HG03064 (cell line): ENCODE results near the gene GOLGB1.
"Not testable (repeated sequence)": the region's sequence is repeated elsewhere in the genome, so short reads cannot be mapped to it uniquely, and the experiment has no call there.

Source experiments
- ATAC-seq: cut with Tn5 transposase; IDR thresholded peaks from one replicate; pipeline ENCODE4 v1.9.1; 2021; ENCODE audit warnings: low read depth; ENCODE audit not compliant: unreplicated experiment

Gene GOLGB1

GRCh38 chr3:121696186-121696585 is 53.4 kb downstream of the GOLGB1 start:
- no peak for ATAC-seq

GRCh38 chr3:121692010-121692699 is 57.4 kb downstream of the GOLGB1 start:
- no peak for ATAC-seq

DNA sequence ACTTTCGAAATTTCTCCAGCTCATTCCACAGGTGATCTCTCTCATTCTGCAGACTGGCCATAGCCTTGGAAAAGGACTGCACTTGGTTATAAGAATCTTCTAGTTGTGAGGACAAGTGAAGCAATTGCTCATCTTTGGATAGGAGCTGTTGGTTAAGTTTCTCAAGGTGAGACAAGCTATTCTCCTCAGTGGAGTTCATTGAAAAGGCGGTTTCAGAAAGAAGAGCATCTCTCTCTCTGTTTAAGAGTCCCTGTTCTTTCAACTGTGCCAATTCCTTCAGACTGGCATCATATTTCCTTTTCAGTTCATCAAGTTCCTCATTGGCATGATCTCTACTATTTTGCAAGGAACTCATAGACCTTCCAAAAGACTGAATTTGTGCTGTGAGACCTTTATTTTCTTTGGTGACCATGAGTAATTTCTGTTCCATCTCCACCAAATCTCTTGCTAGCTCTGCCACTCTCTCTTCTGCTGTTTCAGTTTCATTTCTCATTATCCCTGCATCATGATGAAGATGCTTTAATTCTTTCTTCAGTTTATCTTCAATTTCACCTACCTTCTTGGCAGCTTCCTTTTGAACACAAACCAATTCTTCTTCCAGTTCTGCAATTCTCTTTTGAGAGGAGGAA is 58.6 kb downstream of the GOLGB1 start:
- ATAC-seq: peak; percentile 85

- ATAC-seq: not testable (repeated sequence)
These were observed 60.8 kb downstream of the GOLGB1 start for GRCh38 chr3:121688747-121689146.

- no peak for ATAC-seq
These were observed 67.7 kb downstream of the GOLGB1 start for GRCh38 chr3:121681792-121682191.

- no peak for ATAC-seq
These were observed 72.4 kb downstream of the GOLGB1 start for GRCh38 chr3:121677141-121677540.

- ATAC-seq: no peak
These were observed 78.9 kb downstream of the GOLGB1 start for GRCh38 chr3:121670676-121671075.

- no peak for ATAC-seq
These were observed 82.2 kb downstream of the GOLGB1 start for GRCh38 chr3:121667333-121667732.

- ATAC-seq: no peak
These were observed 84.1 kb downstream of the GOLGB1 start for GRCh38 chr3:121665488-121665887.

DNA sequence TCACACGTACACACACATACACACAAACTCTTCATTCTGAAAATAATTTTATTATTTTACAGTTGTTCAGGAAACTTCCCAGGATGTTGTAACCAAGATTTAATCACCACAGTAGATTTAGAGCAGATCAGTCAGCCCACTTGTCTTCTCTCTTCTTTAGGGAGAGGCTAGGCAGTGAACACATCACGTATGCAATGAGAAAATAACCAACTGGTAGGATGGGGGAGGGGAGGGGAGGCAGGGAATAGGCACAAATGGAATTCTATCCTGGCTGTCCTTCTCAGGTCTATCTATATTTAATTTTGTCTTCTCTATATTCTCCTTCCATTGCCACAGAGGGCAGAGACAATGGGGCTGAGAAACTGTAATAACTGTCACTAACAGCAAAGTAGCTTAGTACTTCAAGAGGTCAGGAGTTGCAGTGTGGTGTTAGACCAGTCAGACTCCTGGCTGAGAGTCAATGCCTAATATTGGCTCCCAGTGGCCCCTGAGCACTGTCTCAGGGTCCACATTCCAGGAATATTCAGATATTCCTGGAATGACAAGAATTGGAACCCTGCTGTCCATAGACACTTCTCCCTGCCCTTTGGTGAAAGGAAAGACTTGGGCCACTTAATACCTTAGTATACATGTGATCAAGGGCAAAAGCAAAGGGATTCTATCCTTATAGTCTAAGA is 86.2 kb downstream of the GOLGB1 start:
- no peak for ATAC-seq

- no peak for ATAC-seq
These were observed 86.8 kb downstream of the GOLGB1 start for GRCh38 chr3:121662742-121663141.

DNA sequence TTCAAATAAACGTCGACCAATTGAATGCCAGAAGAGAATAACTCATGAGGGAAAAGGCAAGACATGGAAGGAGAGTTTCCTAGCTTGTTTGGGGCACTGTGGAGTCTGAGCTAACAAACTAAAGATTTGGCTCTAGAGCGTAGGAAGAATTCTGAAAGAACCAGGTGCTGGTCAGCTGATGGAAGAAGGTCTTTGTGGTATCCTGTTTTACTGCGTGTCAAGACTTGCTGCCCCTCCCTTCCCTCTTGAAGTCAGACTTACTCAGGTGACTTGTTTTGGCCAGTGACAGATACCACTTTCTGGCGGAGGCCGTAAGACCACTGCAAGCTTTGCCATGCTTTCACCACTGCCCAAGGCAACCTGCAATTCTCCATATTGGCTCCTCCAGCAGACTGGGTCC is 88.2 kb downstream of the GOLGB1 start:
- no peak for ATAC-seq

GRCh38 chr3:121660356-121661171 is 89.0 kb downstream of the GOLGB1 start, which contains the start of gene HCLS1:
Gene HCLS1 (minus strand): TSS chr3:121660903. CDS start chr3:121658347, 2,556 bp downstream.
- ATAC-seq: peak; percentile 83

- no peak for ATAC-seq
These were observed 90.0 kb downstream of the GOLGB1 start for GRCh38 chr3:121659586-121659985.

DNA sequence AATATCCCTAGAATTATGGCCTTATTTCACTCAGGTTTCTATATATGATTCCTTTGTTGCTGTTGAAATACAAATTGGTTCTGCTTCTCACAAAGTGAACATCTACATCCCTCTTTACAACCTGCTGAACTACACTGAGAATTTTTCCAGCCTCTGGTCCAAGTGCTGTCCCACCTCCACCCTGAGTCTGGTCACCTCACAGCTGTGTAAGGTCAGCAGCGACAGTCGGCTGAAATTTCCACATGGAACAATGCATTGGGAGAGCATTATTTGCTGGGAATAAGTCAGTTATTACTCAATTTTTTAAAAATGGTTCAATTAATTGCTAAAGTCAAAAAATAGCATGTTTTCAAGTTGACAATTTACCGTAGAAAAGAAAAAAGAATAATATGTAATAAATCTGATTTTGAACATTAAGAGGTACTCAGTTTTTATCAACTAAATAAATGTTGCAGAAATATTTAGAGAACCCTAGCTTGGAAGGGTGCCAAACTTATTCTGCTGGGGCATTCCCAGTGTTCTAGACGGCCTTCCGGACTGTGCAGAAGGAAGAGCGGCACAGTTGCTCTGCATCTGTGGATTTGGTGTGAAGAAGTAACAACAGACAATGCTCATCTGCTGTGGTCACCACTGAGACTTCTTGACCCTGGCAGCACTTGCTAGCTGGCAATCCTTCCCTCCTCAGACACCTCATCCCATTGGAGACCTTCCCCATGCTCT is 90.7 kb downstream of the GOLGB1 start:
- no peak for ATAC-seq

- peak; percentile 84 for ATAC-seq
These were observed 94.8 kb downstream of the GOLGB1 start for GRCh38 chr3:121654493-121655385.

DNA sequence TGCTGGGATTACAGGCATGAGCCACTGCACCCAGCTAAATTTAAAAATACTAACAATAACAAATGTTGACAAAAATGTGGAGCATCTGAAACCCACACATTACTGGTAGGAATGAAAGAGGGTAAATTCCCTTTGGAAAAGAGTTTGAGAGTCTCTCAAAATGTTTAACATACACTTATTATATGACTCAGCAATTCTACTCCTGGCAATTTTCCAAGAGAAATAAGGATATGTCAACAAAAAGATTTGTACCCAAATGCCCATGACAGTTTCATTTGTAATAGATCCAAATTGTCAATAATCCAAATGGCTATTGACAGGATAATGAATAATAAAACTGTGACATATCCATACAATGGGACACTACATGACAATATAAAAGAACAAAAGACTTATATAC is 97.9 kb downstream of the GOLGB1 start:
- no peak for ATAC-seq

DNA sequence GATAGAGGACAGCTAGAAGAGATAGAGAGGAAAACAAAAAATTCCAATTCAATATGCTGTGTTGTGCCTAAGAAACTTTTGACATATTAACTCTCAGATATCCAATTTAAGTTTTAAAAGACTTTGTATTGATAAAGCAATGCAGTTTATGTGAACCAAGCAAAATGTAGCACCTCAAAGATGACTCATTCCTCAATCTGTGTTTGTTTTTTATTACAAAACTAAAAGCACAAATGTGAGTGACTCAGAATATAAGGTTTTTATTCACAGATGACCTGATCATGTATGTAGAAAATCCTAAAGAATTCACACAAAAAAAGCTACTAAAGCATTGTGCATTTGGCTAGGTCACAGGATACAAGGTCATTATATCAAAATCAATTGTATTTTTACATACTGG is 99.9 kb downstream of the GOLGB1 start:
- no peak for ATAC-seq

DNA sequence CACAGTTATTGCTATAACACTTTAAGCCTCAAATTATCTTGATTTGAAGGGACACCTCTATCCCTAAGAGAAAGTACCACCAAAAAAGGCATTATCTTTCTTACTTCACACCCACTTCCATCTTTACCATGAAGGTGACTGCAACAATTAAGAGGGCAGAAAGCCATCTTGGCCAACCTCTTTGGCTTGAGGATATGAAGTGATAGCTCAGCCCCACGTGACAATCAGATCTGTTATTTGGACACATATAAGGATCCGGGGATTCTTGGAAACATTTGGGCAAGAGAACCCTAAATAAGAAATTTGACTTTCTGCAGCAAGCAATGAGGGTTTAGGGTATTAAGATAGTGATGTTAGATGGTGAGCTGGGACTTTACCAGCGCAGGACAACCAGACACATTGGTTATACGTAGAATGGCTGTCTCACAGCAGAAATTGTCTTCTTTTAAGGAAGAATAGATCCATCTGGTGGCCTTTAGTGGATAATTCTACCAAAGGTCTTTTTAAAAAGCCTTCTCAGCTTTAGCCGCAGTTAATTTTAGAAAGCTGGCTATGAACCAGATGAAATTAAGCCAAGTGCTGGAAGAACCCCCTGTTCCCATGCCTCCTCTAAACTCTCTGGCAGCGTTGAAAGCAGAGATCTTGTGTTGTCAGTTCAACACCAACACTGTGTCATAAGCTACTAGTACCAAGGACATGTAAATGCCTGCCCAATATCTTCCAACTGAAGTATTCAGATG is 101.2 kb downstream of the GOLGB1 start:
- no peak for ATAC-seq
